ACC112 (cell line): ENCODE results near the gene CCSER1.

Experiments
- H2AFZ ChIP-seq: fragments of 200-600 bp; sonication (generic); one replicate; pipeline ENCODE4 v1.6.0; 2017; ENCODE audit warnings: antibody characterized with exemption, low read length; ENCODE audit not compliant: unreplicated experiment
- H3K27ac ChIP-seq: fragments of 200-600 bp; sonication (generic); 2 replicates; pipeline ENCODE4 v1.5.1; 2014; ENCODE audit warnings: low read depth, mild to moderate bottlenecking, antibody characterized with exemption, low read length, moderate library complexity
- H3K27me3 ChIP-seq: fragments of 200-600 bp; sonication (generic); 2 replicates; pipeline ENCODE4 v1.6.1; 2014; ENCODE audit warnings: mild to moderate bottlenecking, antibody characterized with exemption, low read length, moderate library complexity, mixed read lengths; ENCODE audit not compliant: insufficient read depth
- H3K36me3 ChIP-seq: fragments of 200-600 bp; sonication (generic); 2 replicates; pipeline ENCODE4 v1.6.1; 2016; ENCODE audit warnings: mild to moderate bottlenecking, antibody characterized with exemption, low read length, moderate library complexity, mixed read lengths; ENCODE audit not compliant: insufficient read depth
- H3K4me1 ChIP-seq: fragments of 200-600 bp; sonication (generic); one replicate; pipeline ENCODE4 v1.6.1; 2016; ENCODE audit warnings: low read length, mixed read lengths; ENCODE audit not compliant: insufficient read depth, unreplicated experiment, control insufficient read depth
- H3K4me3 ChIP-seq: fragments of 200-600 bp; sonication (generic); 2 replicates; pipeline ENCODE4 v1.5.1; 2014; ENCODE audit warnings: mild to moderate bottlenecking, low read depth, low read length
- H3K79me2 ChIP-seq: fragments of 200-600 bp; sonication (generic); one replicate; pipeline ENCODE4 v1.6.0; 2016; ENCODE audit warnings: low read length; ENCODE audit not compliant: control insufficient read depth, unreplicated experiment, insufficient read depth

CCSER1 gene

GRCh38 chr4:90127223-90127705, at the start of gene CCSER1:
Gene CCSER1, plus strand, starts transcription at chr4:90127394.
- Histone ChIP-seq H3K4me3 (peak within 1 kb of the TSS; percentile 16; the same call in 1 of the 2 replicates), H3K4me1 (no peaks in the 10 kb centered on the region), H3K79me2 (no peaks in the 10 kb centered on the region), H3K27ac (no peak within 1 kb of the TSS), H3K36me3 (no peaks in the 10 kb centered on the region), H3K27me3 (peaks cover 52% of the 10 kb centered on the region), H2AFZ (no peak within 1 kb of the TSS)

DNA sequence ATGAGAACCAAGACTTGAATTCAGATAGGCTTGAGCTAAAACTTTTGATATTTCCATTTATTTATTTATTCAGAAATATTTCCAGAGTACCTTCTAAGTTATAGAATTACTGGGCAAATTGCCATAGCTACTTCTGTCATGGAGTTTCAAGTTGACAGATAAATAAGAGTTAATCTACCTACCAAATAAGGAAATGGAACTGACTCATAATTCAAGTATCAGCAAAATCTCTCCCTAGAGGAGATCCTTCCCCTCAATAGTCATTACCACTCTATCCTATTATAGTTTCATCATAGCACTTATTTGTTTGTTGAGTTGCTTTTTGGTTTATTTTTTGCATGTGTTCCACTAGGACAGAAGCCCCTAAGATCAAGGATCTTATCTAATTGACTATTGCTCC, 48.8 kb upstream of the CCSER1 start:
- Histone ChIP-seq H3K36me3 (no peaks in the 10 kb centered on the region), H3K27ac (no peak overlapping the region), H3K4me3 (no peak overlapping the region), H3K4me1 (no peaks in the 10 kb centered on the region), H2AFZ (no peak overlapping the region), H3K79me2 (no peaks in the 10 kb centered on the region), H3K27me3 (no peaks in the 10 kb centered on the region)

GRCh38 chr4:90080116-90080515, 47.1 kb upstream of the CCSER1 start:
- Histone ChIP-seq H3K4me3 (no peak overlapping the region), H3K27ac (no peak overlapping the region), H2AFZ (no peak overlapping the region), H3K36me3 (no peaks in the 10 kb centered on the region), H3K27me3 (no peaks in the 10 kb centered on the region), H3K79me2 (no peaks in the 10 kb centered on the region), H3K4me1 (no peaks in the 10 kb centered on the region)

DNA sequence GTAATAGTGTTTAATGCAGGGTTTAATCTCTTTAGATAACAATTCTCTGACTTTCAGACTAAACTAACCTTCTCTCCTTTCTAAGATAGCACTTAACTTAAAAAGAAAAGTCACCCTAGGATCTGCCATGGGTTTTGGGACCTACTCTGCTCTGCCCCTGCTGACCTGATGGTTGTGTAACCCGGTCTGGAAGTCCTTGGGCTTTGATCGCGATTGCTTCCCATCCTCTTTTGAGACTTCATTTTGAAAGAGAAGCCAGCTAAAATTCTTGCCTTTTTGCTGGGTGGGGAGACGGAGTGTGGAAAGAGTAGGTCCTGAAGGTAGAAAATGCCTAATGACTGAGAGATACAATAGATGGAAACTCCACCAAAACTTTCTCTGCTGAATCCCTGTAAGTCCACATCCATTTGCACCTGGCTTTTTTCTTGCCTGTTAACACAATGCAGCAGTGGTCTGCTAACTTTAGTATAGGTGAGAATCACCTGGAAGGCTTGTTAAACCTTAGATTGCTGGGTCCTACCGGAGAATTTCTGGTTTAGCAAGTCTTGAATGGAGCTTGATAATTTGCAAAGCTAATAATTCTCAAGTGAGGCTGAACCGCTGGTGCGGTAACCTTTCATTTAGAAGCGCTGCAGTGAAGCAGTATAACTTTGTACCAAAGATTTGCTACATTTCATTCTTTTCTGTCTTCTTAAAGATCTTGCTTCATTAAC, 45.6 kb upstream of the CCSER1 start:
- H2AFZ ChIP-seq: no peak overlapping the region
- no peak overlapping the region for H3K27ac ChIP-seq
- H3K79me2 ChIP-seq: no peaks in the 10 kb centered on the region

DNA sequence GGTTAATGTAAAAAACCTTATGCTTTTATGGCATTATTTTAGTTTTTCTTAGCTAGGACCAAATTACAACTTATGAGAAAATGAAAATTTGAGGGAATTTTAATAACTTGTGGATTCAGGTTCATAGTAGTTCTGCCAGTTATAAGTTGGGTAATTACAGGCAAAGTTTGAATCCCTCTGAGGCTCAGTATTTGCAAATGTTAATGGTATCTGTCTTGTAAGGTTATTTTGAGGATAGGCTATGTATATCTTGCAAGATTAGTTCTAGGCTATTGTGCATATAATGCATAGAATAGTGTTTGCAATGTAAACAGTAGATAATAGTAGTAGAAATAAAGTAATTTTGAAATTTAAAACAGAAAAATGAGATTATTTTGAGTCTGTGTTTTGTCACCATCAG, 44.7 kb upstream of the CCSER1 start:
- Histone ChIP-seq H3K4me1 (no peaks in the 10 kb centered on the region), H3K27ac (no peak overlapping the region), H3K27me3 (no peaks in the 10 kb centered on the region), H3K4me3 (no peak overlapping the region), H3K36me3 (no peaks in the 10 kb centered on the region), H2AFZ (no peak overlapping the region), H3K79me2 (no peaks in the 10 kb centered on the region)

More for the DNA sequence above, 45.6 kb upstream of the CCSER1 start:
- H3K4me3 ChIP-seq: no peak overlapping the region
- H3K4me1 ChIP-seq: no peaks in the 10 kb centered on the region
- no peaks in the 10 kb centered on the region for H3K36me3 ChIP-seq
- H3K27me3 ChIP-seq: no peaks in the 10 kb centered on the region

- no peaks in the 10 kb centered on the region for H3K79me2 ChIP-seq
- H3K27ac ChIP-seq: no peak overlapping the region
- no peak overlapping the region for H3K4me3 ChIP-seq
- H3K36me3 ChIP-seq: no peaks in the 10 kb centered on the region
- no peak overlapping the region for H2AFZ ChIP-seq
- H3K27me3 ChIP-seq: no peaks in the 10 kb centered on the region
- H3K4me1 ChIP-seq: no peaks in the 10 kb centered on the region
These were observed 42.8 kb upstream of the CCSER1 start for GRCh38 chr4:90084277-90084966.

GRCh38 chr4:90084967-90085295, 42.3 kb upstream of the CCSER1 start:
- H3K4me1 ChIP-seq: no peaks in the 10 kb centered on the region
- H3K36me3 ChIP-seq: no peaks in the 10 kb centered on the region
- no peaks in the 10 kb centered on the region for H3K27me3 ChIP-seq
- H2AFZ ChIP-seq: no peak overlapping the region
- H3K79me2 ChIP-seq: no peaks in the 10 kb centered on the region
- no peak overlapping the region for H3K27ac ChIP-seq
- no peak overlapping the region for H3K4me3 ChIP-seq

DNA sequence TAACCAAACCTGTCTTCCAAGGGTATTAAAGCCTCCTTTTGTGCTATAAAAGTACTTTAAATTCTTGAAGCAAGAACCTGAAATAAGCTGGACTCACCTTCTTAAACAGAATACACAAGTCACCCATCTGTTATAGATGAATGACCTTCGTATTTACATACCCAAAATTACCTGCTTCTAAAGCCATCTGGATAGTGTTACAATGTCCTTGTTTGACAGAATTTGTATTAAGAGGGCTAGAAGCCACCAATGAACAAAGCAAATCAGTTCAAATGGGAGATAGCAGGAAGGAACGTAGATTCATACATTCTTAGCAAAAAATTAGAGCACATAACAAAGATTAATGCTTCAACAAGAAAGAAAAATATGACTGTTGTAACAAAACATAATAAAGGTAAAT, 33.7 kb upstream of the CCSER1 start:
- no peaks in the 10 kb centered on the region for H3K36me3 ChIP-seq

DNA sequence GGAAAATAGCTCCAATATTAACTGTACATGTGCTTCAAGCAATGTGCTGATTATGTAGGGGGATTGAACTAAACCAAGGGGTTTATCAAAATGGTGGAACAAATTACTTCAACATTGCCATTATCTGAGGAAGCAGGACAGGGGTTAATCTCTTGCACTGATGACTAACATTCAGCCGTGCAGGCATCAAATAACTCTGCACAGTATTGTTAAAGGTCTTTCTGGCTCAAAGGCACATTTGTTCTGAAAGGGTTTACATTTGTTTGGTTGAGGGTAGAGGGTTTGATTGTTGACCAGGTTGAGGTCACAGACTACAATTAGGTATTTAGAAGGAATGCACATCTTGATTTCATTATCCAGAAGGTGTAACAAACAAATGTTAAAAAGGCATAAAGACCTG, 32.2 kb upstream of the CCSER1 start:
- no peaks in the 10 kb centered on the region for H3K79me2 ChIP-seq
- no peaks in the 10 kb centered on the region for H3K27me3 ChIP-seq
- H2AFZ ChIP-seq: no peak overlapping the region

More for the DNA sequence above, 33.7 kb upstream of the CCSER1 start:
- Histone ChIP-seq H3K79me2 (no peaks in the 10 kb centered on the region), H3K27ac (no peak overlapping the region), H3K4me1 (no peaks in the 10 kb centered on the region), H3K4me3 (no peak overlapping the region), H3K27me3 (no peaks in the 10 kb centered on the region), H2AFZ (no peak overlapping the region)

GRCh38 chr4:90099812-90100211, 27.4 kb upstream of the CCSER1 start:
- no peak overlapping the region for H3K27ac ChIP-seq
- H3K4me3 ChIP-seq: no peak overlapping the region
- H3K79me2 ChIP-seq: no peaks in the 10 kb centered on the region
- no peaks in the 10 kb centered on the region for H3K36me3 ChIP-seq
- no peak overlapping the region for H2AFZ ChIP-seq
- H3K4me1 ChIP-seq: no peaks in the 10 kb centered on the region
- H3K27me3 ChIP-seq: no peaks in the 10 kb centered on the region

More for the DNA sequence above, 32.2 kb upstream of the CCSER1 start:
- Histone ChIP-seq H3K4me1 (no peaks in the 10 kb centered on the region), H3K36me3 (no peaks in the 10 kb centered on the region), H3K4me3 (no peak overlapping the region), H3K27ac (no peak overlapping the region)

DNA sequence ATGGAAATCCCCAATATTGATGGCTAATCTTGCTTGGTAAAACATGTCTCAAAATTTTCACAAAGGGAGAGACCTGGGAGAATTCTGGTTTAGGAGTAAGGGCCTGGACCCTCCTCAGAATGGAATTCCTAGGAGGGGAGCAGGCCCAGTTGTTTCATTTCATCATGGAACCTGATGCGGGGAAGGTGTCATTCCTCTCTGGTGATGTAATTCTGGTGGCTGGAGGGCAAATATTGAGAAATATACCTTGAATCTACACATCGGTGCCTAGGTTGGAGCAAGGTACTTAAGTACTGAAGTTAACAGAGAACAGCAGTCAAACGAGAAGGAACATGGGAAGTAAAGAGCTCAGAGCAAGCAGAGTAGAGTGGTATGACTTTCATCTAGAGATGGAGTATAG, 23.2 kb upstream of the CCSER1 start:
- Histone ChIP-seq H2AFZ (no peak overlapping the region), H3K27me3 (no peaks in the 10 kb centered on the region), H3K36me3 (no peaks in the 10 kb centered on the region), H3K79me2 (no peaks in the 10 kb centered on the region), H3K4me1 (no peaks in the 10 kb centered on the region), H3K27ac (no peak overlapping the region), H3K4me3 (no peak overlapping the region)
